Measurements from ENCODE around the gene LOXL4.

Gene LOXL4

DNA sequence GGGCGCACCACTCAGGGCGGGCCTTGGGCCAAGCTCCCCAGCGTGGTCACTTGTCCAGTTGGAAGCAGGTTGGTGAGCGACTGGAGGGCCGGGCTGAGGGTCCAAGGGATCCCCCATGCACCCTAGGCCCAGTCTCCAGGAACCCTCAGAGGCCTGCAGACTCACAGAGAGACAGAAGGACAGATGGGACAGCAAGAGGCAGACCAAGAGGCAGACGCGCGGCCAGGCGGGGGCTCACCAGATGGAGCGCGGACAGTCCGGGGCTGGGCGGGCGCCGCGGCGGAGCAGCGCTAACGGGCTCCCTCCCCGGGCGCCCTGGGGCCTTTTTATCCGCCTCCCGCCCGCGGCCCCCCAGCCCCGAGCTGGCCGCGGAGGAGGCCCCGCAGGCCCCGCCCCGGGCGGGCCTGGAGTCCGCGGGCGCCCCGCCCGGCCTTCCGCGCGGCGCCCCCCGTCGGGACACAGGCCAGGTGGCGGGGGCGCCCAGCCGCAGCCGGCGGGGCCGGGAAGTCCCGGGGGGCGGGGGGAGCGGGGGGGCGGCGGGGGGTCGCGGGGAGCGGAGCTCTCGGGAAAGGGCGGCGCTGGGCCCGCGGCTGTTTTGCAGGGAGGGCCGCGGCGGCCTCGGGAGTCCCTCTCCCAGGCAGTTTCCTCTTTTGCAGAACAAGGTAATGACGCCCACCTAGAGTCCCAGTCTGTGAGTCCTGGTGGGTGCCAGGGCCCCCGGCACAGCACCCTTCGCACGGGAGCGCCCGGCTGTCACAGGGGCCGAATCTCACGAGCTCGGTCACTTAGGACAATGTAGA lies at the start of gene LOXL4:
TSS of gene LOXL4 (minus strand) at position 301 of the 800 bp plus-strand sequence. CDS start 5,175 bp downstream, outside the sequence.
- no peak for DNase-seq (ENCODE audit: low spot score)
- FAIRE-seq = no peak

DNA sequence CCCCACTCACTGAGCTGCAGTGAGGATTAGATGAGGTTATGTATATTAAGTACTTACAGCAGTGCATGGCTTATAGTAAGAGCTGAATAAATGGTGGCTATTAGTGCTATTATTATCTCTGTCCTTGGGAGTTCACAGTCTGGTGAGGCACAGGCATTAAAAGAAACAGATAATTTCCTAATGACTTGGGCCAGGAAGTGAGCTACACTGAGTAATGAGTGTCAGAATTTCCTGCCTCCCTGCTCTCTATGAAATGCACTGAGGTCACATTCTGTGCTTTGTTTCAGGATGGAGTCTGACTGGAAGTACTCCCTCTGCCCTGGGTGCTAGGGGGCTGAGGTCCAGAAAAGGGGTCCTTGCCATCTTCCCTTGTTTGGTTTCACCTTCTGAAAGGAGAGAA lies 48.7 kb upstream of the LOXL4 start:
- peak; percentile 22 for DNase-seq (ENCODE audit: low spot score)
- FAIRE-seq = peak; percentile 33

GRCh38 chr10:98316170-98316569 lies 48.2 kb upstream of the LOXL4 start:
- FAIRE-seq (no peak), DNase-seq (ENCODE audit: low spot score) (no peak)

DNA sequence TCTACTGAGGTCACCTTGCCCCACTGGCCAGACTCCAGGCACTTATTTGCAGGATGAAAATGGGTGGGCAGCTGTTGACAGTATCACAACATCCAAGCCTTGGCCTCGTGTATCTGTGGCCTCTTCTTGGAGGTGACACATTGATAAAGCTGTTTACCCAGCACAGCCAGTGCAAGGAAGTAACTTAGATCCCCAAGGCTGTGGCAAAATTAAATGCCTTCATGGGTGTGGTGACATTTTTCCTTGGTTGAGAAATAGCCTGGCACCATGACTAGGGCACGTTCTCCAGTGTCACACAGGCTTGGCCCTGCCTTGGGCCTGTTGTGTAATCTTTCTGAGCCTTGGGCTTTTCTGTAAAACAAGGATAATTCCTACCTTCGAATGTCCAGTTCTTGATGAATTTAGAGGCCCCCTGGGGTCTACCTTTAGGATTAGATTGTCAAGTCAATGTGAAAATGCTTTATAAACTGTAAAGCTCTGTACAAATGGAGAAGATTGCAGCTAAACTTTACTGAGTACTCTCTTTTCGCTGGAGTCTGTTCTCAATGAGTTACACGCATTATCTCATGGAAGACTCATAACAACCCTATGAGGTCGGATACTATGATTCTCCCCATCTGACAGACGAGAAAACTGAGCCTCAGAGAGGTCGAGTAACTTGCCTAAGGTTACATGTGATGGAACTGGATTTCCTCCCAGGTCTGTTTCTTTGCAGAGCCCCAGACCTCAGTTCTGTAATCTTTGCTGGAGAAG lies 46.7 kb upstream of the LOXL4 start:
- DNase-seq (ENCODE audit: low spot score) (no peak), FAIRE-seq (no peak)

GRCh38 chr10:98313598-98313997 lies 45.6 kb upstream of the LOXL4 start:
- DNase-seq (ENCODE audit: low spot score) (no peak), FAIRE-seq (no peak)

DNA sequence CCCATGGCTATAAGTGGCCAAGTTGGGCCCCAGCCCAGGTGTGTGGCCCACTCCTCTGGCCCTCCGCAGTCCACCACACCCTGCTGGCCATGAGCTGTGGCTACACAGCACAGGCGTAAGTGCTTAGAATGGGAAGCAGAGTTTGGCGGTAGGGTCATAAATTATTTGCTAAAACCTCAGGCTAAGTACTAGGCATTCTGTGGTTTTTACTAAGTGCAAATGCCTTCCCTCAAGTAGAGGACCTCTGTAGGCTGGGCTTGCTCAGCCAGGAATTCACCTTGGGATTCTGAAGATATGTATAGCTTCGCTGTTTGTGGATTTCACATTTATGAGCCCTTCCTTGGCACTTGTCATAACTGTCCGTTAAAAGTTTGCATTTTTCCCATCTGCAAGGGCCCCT lies 44.8 kb upstream of the LOXL4 start:
- no peak for FAIRE-seq
- no peak for DNase-seq (ENCODE audit: low spot score)

DNA sequence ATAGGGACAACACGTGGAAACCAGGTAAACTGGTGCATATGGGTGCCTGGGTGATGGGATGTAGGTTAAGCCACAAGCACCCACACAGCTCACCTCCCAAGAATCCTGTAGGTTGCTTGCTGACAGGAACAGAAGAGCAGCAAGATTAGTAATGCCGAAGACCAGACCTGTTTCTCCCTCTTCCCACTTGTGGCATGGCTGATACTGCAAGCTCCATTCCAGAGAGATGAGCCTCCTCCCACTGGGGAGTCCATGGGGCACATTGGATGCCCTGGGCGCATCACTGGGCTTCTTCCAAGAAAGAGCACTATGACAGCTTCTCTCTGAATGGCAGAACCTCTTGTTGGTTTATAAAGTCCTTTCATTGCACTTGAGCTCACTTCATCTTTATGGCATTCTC lies 44.4 kb upstream of the LOXL4 start:
- no peak for FAIRE-seq
- DNase-seq (ENCODE audit: low spot score) = peak; percentile 9

DNA sequence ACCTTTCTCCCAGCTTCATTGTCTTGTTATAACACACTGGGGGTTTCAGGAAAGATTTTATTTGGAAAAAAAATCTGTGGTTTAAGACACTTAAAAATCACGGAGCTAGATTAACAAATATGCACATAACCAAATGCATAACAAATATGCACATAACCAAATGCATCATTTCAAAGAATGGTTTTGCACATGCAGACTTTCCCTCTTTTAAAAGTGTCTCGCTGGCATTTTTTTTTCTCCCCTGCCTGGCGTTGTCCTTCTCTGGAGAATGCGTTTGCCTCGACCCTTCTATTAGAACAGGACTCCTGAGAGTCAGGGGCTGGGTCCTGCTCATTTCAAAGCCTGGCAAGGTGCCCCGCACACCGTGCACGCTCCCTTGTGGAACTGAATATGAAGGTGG lies 42.7 kb upstream of the LOXL4 start:
- no peak for FAIRE-seq
- no peak for DNase-seq (ENCODE audit: low spot score)

- DNase-seq (ENCODE audit: low spot score) (peak; percentile 52), FAIRE-seq (no peak)
Measured at GRCh38 chr10:98309366-98310355, 41.7 kb upstream of the LOXL4 start.

GRCh38 chr10:98308669-98309365 lies 40.8 kb upstream of the LOXL4 start:
- DNase-seq (ENCODE audit: low spot score) (no peak), FAIRE-seq (no peak)

DNA sequence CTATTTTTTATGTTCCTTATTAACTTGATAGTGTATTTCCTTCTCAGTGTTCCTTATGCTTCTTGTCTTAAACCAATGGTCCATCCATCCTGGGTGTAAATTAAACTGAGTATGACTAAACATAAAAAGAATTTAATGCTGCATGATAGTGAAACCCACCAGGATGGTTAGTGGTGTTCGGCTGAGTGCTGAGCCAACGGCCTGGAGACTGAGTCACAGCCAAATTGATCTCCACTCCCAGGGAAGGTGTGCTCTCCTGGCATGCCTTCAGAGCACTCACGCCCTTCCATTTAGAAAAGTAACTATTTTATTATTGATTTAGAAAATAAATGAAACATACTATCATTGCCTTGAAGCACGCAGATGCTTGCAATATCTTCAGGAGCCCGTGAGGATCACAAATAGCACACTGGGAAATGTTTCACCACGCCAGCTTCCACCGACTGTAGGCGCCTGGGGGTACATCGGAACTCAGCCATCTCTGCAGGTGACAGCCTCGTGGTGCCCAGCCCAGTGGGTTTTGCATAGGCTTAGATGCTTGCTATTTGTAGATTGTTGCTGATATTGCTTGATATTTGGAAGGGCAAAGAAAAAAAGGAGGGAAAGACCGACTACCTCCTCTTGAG lies 40.0 kb upstream of the LOXL4 start:
- peak; percentile 95 for FAIRE-seq
- DNase-seq (ENCODE audit: low spot score) = peak; percentile 73

- no peak for DNase-seq (ENCODE audit: low spot score)
- FAIRE-seq = no peak
Measured at GRCh38 chr10:98306501-98306900, 38.5 kb upstream of the LOXL4 start.

GRCh38 chr10:98303569-98303968 lies 35.6 kb upstream of the LOXL4 start:
- DNase-seq (ENCODE audit: low spot score) = no peak
- FAIRE-seq = no peak

GRCh38 chr10:98302741-98303365 lies 34.9 kb upstream of the LOXL4 start:
- no peak for DNase-seq (ENCODE audit: low spot score)
- no peak for FAIRE-seq

DNA sequence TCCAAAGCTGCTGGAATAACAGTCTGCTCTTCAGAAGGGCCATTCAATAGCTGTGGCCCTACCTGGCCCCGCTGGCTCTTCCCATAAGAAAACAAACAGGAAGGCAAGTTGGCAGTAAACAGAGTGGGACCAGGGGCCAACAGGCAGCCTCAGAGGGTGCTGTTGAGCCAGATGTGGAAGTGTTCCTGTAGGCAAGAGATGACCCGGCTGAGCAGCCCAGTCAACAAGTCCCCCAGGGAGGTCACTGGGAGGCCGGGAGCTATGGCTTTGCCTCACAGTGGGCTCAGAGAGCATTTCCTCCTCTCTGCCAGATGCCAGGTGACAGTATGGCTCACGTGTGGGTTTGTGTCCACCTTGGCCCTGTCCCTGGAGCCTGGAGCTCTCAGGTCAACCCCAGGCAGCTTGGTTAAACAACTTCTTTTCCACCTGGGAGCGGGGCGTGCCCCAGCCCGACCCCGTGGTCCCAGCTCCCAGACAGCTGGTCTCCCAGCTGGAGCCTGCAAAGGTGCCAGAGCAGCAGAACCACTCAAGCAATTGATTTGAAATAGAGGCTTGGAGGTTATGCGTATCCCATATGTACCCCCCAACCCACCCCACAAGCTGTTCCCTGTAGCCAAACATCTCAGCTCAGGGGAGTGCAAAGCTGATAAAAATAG lies 33.8 kb upstream of the LOXL4 start:
- no peak for FAIRE-seq

GRCh38 chr10:98300526-98301229 lies 32.7 kb upstream of the LOXL4 start:
- FAIRE-seq = no peak
- DNase-seq (ENCODE audit: low spot score) = no peak

More for the DNA sequence above, 33.8 kb upstream of the LOXL4 start:
- DNase-seq (ENCODE audit: low spot score) = no peak

DNA sequence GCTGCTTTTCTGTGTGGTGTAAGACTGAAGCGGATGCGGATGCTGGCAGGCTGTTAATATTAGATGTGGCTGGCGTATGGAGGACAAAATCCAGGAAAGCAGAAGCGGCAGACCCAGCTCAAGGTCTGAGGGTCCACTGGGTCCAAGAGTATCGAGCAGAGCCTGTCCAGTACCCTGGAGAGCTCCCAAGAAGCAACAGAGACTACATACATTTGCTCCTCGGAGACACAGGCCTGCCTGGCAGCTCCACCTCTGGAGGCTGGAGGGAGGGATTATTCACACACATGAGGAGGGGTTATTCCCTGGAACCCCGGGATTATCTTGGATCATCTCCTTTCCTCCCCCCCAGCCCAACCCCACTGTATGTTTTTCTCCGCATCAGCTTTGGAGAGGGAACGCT lies 31.3 kb upstream of the LOXL4 start:
- FAIRE-seq = no peak
- no peak for DNase-seq (ENCODE audit: low spot score)

GRCh38 chr10:98296524-98296923 lies 28.5 kb upstream of the LOXL4 start:
- DNase-seq (ENCODE audit: low spot score) = no peak
- no peak for FAIRE-seq

GRCh38 chr10:98295907-98296306 lies 27.9 kb upstream of the LOXL4 start:
- DNase-seq (ENCODE audit: low spot score) = no peak
- no peak for FAIRE-seq
